B cell (primary cell): ENCODE data around the gene PDZD4. TPM values are rescaled to one million over a fixed set of nuclear protein-coding genes. Genes with fewer than 3 reads are reported as not detected.

Source experiments
- ATAC-seq: fragments of 200-7000 bp; cut with Tn5 transposase; one replicate; pipeline ENCODE4 v1.10.0; 2021; ENCODE audit warnings: low read depth, mild to moderate bottlenecking, moderate number of reproducible peaks, moderate library complexity
- CTCF ChIA-PET: fragments of 350-600 bp; sonication (Branson Sonifier 250); formaldehyde crosslinking; loops from one replicate; lab custom pipeline; 2021; ENCODE audit warnings: antibody characterized with exemption, inconsistent platforms; lab: Charles Lee
- POLR2A ChIA-PET: fragments of 350-600 bp; sonication (Branson Sonifier 250); formaldehyde crosslinking; loops from one replicate; lab custom pipeline; 2021; ENCODE audit warnings: antibody characterized with exemption; lab: Charles Lee
- DNase-seq: peaks from one replicate; pipeline ENCODE4 v3.0.0; 2013
- H2AFZ ChIP-seq: 2 replicates; pipeline ENCODE4 v1.6.1; 2012; ENCODE audit warnings: mild to moderate bottlenecking, low read depth, low read length; ENCODE audit not compliant: insufficient read depth, poor library complexity, severe bottlenecking
- H3K27ac ChIP-seq, 2 donors: 1 replicate in 1 of 2; 2 replicates in 1 of 2; pipeline ENCODE4 v1.5.1; 2012 to 2013; ENCODE audit warnings: low read length in 2 of 2, mild to moderate bottlenecking in 2 of 2, moderate library complexity in 1 of 2
- H3K27me3 ChIP-seq, 4 experiments: fragments of 200-600 bp in 1 of 4; sonication (generic) in 1 of 4; replicated peaks in 1 of 4; 1 replicate in 2 of 4; 2 replicates in 2 of 4; pipeline versions ENCODE4 v1.6.1 to v1.7.0; 2013 to 2016; ENCODE audit warnings: low read length in 3 of 4, mild to moderate bottlenecking in 2 of 4, mixed read lengths in 1 of 4, moderate library complexity in 1 of 4; ENCODE audit not compliant: insufficient read depth in 4 of 4, control insufficient read depth in 3 of 4; ENCODE audit errors: control extremely low read depth in 1 of 4
- H3K36me3 ChIP-seq, 2 experiments: replicated peaks in 1 of 2; 1 replicate in 1 of 2; 2 replicates in 1 of 2; pipeline versions ENCODE4 v1.6.1 to v1.7.1; 2013; ENCODE audit warnings: low read length in 1 of 2; ENCODE audit not compliant: insufficient read depth in 2 of 2, control insufficient read depth in 1 of 2; ENCODE audit errors: control extremely low read depth in 1 of 2, extremely low read depth in 1 of 2
- H3K4me1 ChIP-seq, 2 donors: fragments of 200-600 bp in 1 of 2; sonication (generic) in 1 of 2; 1 replicate in 1 of 2; 2 replicates in 1 of 2; pipeline versions ENCODE4 v1.5.1 to v1.6.1; 2013 to 2017; ENCODE audit warnings: low read length in 2 of 2; ENCODE audit not compliant: control insufficient read depth in 2 of 2, insufficient read depth in 2 of 2
- H3K4me2 ChIP-seq: replicated peaks from 2 replicates; pipeline ENCODE3; 2012; ENCODE audit warnings: mild to moderate bottlenecking, low read depth, low read length; ENCODE audit not compliant: poor library complexity, severe bottlenecking
- H3K4me3 ChIP-seq, 5 experiments: fragments of 200-600 bp in 1 of 5; sonication (generic) in 1 of 5; 1 replicate in 3 of 5; 2 replicates in 2 of 5; pipeline versions ENCODE4 v1.5.1 to v1.7.0; 2011 to 2016; ENCODE audit warnings: low read length in 4 of 5, mild to moderate bottlenecking in 4 of 5, low read depth in 2 of 5, control low read depth in 1 of 5, moderate library complexity in 1 of 5; ENCODE audit not compliant: insufficient read depth in 1 of 5; ENCODE audit errors: control extremely low read depth in 1 of 5, extremely low read depth in 1 of 5
- H3K79me2 ChIP-seq: fragments of 200-600 bp; sonication (generic); one replicate; pipeline ENCODE4 v1.6.0; 2016; ENCODE audit warnings: low read length; ENCODE audit not compliant: control insufficient read depth, insufficient read depth
- H3K9ac ChIP-seq: fragments of 200-600 bp; sonication (generic); 2 replicates; pipeline ENCODE4 v1.6.1; 2017; ENCODE audit warnings: mild to moderate bottlenecking, low read length, moderate library complexity
- H3K9me3 ChIP-seq, 3 donors: one replicate each; pipeline versions ENCODE4 v1.6.1 to v1.7.1; 2013; ENCODE audit warnings: low read length in 2 of 3; ENCODE audit not compliant: control insufficient read depth in 2 of 3, insufficient read depth in 1 of 3; ENCODE audit errors: control extremely low read depth in 1 of 3
- H4K20me1 ChIP-seq: 2 replicates; pipeline ENCODE4 v1.6.0; 2012; ENCODE audit warnings: mild to moderate bottlenecking, low read length; ENCODE audit not compliant: insufficient read depth, control insufficient read depth, poor library complexity, severe bottlenecking
- H3K27ac Mint-ChIP-seq: one replicate; pipeline ENCODE4 v1.8.0; 2021; ENCODE audit warnings: mixed read lengths
- H3K27me3 Mint-ChIP-seq: one replicate; pipeline ENCODE4 v1.8.0; 2021; ENCODE audit warnings: mixed read lengths
- H3K4me1 Mint-ChIP-seq: one replicate; pipeline ENCODE4 v1.8.0; 2021; ENCODE audit warnings: mixed read lengths
- H3K4me3 Mint-ChIP-seq: one replicate; pipeline ENCODE4 v1.8.0; 2021; ENCODE audit warnings: mixed read lengths
- H3K9me3 Mint-ChIP-seq: one replicate; pipeline ENCODE4 v1.8.0; 2022; ENCODE audit warnings: mixed read lengths; ENCODE audit not compliant: insufficient read depth
- CTCF ChIP-seq: fragments of 200-600 bp; IDR thresholded peaks from one replicate; pipeline ENCODE4 v1.8.0; 2022; ENCODE audit warnings: antibody characterized with exemption, mild to moderate bottlenecking
- EZH2 ChIP-seq: IDR thresholded peaks from 2 replicates; pipeline ENCODE4 v1.6.1; 2012; ENCODE audit warnings: borderline replicate concordance, low read depth, mild to moderate bottlenecking, moderate library complexity, low read length; ENCODE audit not compliant: insufficient read depth, poor library complexity, severe bottlenecking
- WGBS: methylation state at CpG from one replicate; pipeline ENCODE4 v1.1.5; 2013; ENCODE audit warnings: missing lambda C conversion rate; ENCODE audit not compliant: insufficient coverage; 5-methylcytosine and 5-hydroxymethylcytosine counted together
- intact Hi-C: fragments of 100-400 bp; cut with micrococcal nuclease; formaldehyde crosslinking; loops from one replicate; pipeline ENCODE4 v1.10.0; 2022
- polyA plus RNA-seq: library from polyadenylated mRNA; depleted of rRNA; stranded (reverse); fragments of >200 nt; gene quantifications from 2 replicates; pipeline ENCODE4 v1.2.3, GENCODE V29; 2012
- total RNA-seq, 2 donors: library from RNA; stranded (reverse); fragments of 120-200 nt in 1 of 2; gene quantifications; 1 replicate in 1 of 2; 2 replicates in 1 of 2; pipeline versions ENCODE4 v1.2.3 to v1.2.4, GENCODE V29; 2013 to 2022

Gene PDZD4
- total and polyA plus RNA-seq, 2 donors (not counting 1 experiment from before 2014, with no cell fraction given) = 0.36 TPM; not detected in 1

- Mint-ChIP-seq H3K4me1 (peaks cover 3% of the 10 kb centered on the region), H3K4me3 (no peak overlapping the region), H3K9me3 (no peaks in the 10 kb centered on the region), H3K27me3 (peaks cover 21% of the 10 kb centered on the region), H3K27ac (no peak overlapping the region)
- peaks cover 0 to 9% (median 0%) of the 10 kb centered on the region in 3 donors for H3K9me3 ChIP-seq
- no peaks in the 10 kb centered on the region for H3K36me3 ChIP-seq
- POLR2A ChIA-PET = no interaction called here
- H3K9ac ChIP-seq = no peak overlapping the region
- peaks cover 7 to 16% of the 10 kb centered on the region in 2 donors for H3K4me1 ChIP-seq
- no peaks in the 10 kb centered on the region for H3K79me2 ChIP-seq
- H3K4me3 ChIP-seq = no peak overlapping the region
- H3K4me2 ChIP-seq = no peak overlapping the region
- no peak for DNase-seq
- no peaks in the 10 kb centered on the region for H4K20me1 ChIP-seq
- WGBS = 93% methylated on average over 6 of the region's 10 CpGs
- CTCF ChIA-PET = no interaction called here
- intact Hi-C loops = no loop called here
- no peak for ATAC-seq
- no peak for TF ChIP-seq EZH2
- TF ChIP-seq CTCF = no peak
- peaks cover 0 to 37% (median 8%) of the 10 kb centered on the region in 4 experiments for H3K27me3 ChIP-seq
- no peak overlapping the region for H3K27ac ChIP-seq
- H2AFZ ChIP-seq = no peak overlapping the region
Observed at GRCh38 chrX:153832728-153833127, 2.4 kb upstream of the PDZD4 start.

GRCh38 chrX:153831429-153832150 lies 1.2 kb upstream of the PDZD4 start:
- Histone ChIP-seq H3K9me3 (peaks cover 0 to 9% (median 0%) of the 10 kb centered on the region in 3 donors), H3K27me3 (peaks cover 0 to 40% (median 8%) of the 10 kb centered on the region in 4 experiments), H3K4me1 (peaks cover 7 to 16% of the 10 kb centered on the region in 2 donors), H4K20me1 (no peaks in the 10 kb centered on the region), H3K27ac (no peak overlapping the region), H3K9ac (no peak overlapping the region), H3K4me2 (peak overlapping the region; percentile 50), H3K36me3 (no peaks in the 10 kb centered on the region), H3K4me3 (no peak overlapping the region), H2AFZ (no peak overlapping the region), H3K79me2 (no peaks in the 10 kb centered on the region)
- CTCF ChIA-PET = no interaction called here
- ATAC-seq (no peak), DNase-seq (no peak)
- peaks cover 5% of the 10 kb centered on the region for H3K4me1 Mint-ChIP-seq
- no peak overlapping the region for H3K27ac Mint-ChIP-seq
- peak overlapping the region; percentile 64 for H3K4me3 Mint-ChIP-seq
- 69% methylated on average over 3 of the region's 23 CpGs for WGBS
- H3K27me3 Mint-ChIP-seq = peaks cover 32% of the 10 kb centered on the region
- H3K9me3 Mint-ChIP-seq = no peaks in the 10 kb centered on the region
- TF ChIP-seq EZH2 (no peak), CTCF (no peak)
- intact Hi-C loops = no loop called here
- POLR2A ChIA-PET = no interaction called here
